ENCODE results near the gene ZBTB32. TPM values are rescaled to one million over a fixed set of nuclear protein-coding genes. Genes with fewer than 3 reads are reported as not detected.
"Not testable (repeated sequence)": the region's sequence is repeated elsewhere in the genome, so short reads cannot be mapped to it uniquely, and the experiment has no call there.

The ZBTB32 gene
- total RNA-seq, 1 experiment from 2014 or later = 0.17 TPM

DNA sequence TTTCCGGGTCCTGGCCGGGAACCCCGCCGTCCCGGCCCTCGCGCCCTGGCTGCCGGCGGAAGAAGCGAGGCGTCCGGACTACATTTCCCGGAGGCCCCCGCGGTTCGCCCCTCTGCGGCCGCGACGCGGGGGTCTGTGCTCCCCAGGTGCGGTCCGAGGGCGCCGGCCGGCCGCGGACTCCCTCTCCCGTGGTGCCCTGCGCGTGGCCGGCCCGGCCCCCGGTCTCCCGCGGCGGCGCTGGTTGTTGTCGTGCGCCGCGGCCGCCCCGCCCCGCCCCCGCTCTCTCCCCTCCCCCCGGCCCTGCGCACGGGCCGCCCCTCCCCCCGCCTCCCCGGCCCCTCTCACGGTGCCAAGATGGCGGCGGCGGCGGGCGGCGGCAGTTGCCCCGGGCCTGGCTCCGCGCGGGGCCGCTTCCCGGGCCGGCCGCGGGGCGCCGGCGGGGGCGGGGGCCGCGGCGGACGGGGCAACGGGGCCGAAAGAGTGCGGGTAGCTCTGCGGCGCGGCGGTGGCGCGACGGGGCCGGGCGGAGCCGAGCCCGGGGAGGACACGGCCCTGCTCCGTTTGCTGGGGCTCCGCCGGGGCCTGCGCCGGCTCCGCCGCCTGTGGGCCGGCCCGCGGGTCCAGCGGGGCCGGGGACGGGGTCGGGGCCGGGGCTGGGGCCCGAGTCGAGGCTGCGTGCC lies 13.4 kb downstream of the ZBTB32 start, which contains the start of gene KMT2B:
KMT2B (plus strand) TSS at position 339 of the 680 bp plus-strand sequence; CDS start at position 355, 16 bp downstream.
- in situ Hi-C loops (cut with HindIII; ENCODE audit: low sequenced_read_pairs) = no loop called here

DNA sequence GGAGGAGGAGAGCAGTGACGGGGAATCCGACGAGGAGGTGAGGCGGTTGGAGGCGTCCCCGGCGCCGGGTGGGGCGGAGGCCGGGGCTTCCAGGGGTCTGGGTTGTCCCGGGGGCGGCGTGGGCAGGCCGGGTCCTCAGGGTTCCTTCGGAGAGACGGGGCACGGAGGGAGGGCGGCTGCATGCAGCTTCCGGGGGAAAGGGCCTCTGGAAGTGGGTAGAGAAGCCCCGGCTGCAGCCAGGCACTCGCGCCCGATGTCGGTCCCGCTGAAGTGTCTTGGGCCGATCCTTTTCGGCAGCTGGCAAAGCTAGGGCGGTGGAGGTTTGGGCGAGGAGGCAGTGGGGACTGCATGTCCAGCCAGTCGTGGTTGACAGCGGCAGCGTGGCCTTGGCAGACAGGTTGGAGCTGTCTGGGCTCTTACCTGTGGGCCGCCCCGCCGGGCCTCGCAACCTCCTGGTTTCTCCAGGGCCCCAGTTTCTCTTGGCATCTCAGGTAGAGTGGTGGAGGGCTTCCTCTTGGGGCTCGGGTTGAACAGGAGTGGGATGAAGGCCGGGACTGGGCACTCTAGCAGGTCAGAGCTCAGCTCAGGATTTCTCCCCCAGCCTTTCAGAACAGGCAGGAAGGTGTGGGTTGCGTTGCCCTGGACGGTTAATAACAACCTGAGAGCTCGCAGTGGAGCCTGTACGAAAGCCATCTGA lies 14.1 kb downstream of the ZBTB32 start:
- in situ Hi-C loops (cut with HindIII; ENCODE audit: low sequenced_read_pairs) = no loop called here
- DNase-seq (ENCODE audit: low spot score) = no peak

More for the DNA sequence above, 13.4 kb downstream of the ZBTB32 start, which contains the start of gene KMT2B:
- no peak for DNase-seq (ENCODE audit: low spot score)

DNA sequence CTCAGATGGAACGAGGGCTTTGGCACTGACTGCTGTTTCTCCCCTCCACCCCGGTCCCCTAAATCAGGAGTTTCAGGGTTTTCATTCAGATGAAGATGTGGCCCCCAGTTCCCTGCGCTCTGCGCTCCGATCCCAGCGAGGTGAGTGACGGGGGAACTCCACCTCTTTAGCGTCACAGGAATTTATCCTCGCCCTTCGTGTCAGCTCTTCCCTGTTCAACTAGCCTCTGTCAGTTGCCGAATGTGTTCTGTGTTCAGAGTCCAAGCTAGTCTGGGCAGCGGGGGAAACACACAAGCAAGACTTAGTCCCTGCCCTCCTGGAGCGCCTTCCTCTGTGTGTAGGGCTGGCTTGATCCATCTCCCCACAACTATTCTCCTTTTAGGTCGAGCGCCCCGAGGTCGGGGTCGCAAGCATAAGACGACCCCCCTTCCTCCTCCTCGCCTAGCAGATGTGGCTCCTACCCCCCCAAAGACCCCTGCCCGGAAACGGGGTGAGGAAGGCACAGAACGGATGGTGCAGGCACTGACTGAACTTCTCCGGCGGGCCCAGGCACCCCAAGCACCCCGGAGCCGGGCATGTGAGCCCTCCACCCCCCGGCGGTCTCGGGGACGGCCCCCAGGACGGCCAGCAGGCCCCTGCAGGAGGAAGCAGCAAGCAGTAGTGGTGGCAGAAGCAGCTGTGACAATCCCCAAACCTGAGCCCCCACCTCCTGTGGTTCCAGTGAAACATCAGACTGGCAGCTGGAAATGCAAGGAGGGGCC lies 15.2 kb downstream of the ZBTB32 start:
- in situ Hi-C loops (cut with HindIII; ENCODE audit: low sequenced_read_pairs) = no loop called here
- DNase-seq (ENCODE audit: low spot score) = no peak

DNA sequence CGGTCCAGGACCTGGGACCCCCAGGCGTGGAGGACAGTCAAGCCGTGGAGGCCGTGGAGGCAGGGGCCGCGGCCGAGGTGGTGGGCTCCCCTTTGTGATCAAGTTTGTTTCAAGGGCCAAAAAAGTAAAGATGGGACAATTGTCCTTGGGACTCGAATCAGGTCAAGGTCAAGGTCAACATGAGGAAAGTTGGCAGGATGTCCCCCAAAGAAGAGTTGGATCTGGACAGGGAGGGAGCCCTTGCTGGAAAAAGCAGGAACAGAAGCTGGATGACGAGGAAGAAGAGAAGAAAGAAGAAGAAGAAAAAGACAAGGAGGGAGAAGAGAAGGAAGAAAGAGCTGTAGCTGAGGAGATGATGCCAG lies 15.8 kb downstream of the ZBTB32 start:
- in situ Hi-C loops (cut with HindIII; ENCODE audit: low sequenced_read_pairs) = no loop called here
- no peak for DNase-seq (ENCODE audit: low spot score)

DNA sequence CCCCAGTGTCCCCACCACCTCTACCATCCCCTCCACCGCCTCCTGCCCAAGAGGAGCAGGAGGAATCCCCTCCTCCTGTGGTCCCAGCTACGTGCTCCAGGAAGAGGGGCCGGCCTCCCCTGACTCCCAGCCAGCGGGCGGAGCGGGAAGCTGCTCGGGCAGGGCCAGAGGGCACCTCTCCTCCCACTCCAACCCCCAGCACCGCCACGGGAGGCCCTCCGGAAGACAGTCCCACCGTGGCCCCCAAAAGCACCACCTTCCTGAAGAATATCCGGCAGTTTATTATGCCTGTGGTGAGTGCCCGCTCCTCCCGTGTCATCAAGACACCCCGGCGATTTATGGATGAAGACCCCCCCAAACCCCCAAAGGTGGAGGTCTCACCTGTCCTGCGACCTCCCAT lies 16.3 kb downstream of the ZBTB32 start:
- DNase-seq (ENCODE audit: low spot score) = no peak
- in situ Hi-C loops (cut with HindIII; ENCODE audit: low sequenced_read_pairs) = no loop called here

DNA sequence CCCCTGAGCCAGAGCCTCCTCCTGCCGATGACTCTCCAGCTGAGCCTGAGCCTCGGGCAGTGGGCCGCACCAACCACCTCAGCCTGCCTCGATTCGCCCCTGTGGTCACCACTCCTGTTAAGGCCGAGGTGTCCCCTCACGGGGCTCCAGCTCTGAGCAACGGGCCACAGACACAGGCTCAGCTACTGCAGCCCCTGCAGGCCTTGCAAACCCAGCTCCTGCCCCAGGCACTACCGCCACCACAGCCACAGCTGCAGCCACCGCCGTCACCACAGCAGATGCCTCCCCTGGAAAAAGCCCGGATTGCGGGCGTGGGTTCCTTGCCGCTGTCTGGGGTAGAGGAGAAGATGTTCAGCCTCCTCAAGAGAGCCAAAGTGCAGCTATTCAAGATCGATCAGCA lies 17.0 kb downstream of the ZBTB32 start:
- no peak for DNase-seq (ENCODE audit: low spot score)
- in situ Hi-C loops (cut with HindIII; ENCODE audit: low sequenced_read_pairs) = no loop called here

DNA sequence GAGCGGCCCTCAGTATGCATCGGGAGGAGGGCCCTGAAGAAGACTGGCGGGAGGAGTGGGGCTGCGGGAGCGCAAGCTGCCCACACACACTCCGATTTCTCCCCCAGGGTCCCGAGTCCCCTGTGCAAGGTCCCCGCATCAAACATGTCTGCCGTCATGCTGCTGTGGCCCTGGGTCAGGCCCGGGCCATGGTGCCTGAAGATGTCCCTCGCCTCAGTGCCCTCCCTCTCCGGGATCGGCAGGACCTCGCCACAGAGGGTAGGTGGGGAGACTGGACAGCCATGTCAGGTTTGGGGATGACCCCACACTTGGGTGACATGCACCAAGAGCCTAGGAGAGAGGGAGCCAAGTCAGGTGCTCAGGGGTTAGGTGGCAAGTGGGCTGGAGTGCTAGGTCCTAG lies 18.1 kb downstream of the ZBTB32 start:
- in situ Hi-C loops (cut with HindIII; ENCODE audit: low sequenced_read_pairs) = no loop called here
- DNase-seq (ENCODE audit: low spot score) = no peak

DNA sequence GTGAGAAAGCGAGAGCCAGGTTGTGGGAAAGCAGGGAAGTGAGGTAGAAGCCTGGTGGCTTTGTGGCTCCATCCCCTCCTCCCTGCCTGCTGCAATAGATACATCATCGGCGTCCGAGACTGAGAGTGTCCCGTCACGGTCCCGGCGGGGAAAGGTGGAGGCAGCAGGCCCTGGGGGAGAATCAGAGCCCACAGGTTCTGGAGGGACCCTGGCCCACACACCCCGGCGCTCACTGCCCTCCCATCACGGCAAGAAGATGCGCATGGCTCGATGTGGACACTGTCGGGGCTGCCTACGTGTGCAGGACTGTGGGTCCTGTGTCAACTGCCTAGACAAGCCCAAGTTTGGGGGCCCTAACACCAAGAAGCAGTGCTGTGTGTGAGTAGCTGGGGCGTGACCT lies 18.5 kb downstream of the ZBTB32 start:
- in situ Hi-C loops (cut with HindIII; ENCODE audit: low sequenced_read_pairs) = no loop called here
- no peak for DNase-seq (ENCODE audit: low spot score)

DNA sequence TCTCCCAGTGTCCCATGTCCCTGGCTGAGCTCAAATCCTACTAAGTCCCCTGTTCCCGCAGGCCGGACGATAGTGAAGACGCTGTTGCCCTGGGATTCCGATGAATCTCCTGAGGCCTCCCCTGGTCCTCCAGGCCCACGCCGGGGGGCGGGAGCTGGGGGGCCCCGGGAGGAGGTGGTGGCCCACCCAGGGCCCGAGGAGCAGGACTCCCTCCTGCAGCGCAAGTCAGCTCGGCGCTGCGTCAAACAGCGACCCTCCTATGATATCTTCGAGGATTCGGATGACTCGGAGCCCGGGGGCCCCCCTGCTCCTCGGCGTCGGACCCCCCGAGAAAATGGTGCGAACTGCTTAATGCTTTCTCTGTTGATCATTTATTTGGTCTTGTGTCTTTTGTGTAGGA lies 19.3 kb downstream of the ZBTB32 start:
- DNase-seq (ENCODE audit: low spot score) = no peak
- in situ Hi-C loops (cut with HindIII; ENCODE audit: low sequenced_read_pairs) = no loop called here

DNA sequence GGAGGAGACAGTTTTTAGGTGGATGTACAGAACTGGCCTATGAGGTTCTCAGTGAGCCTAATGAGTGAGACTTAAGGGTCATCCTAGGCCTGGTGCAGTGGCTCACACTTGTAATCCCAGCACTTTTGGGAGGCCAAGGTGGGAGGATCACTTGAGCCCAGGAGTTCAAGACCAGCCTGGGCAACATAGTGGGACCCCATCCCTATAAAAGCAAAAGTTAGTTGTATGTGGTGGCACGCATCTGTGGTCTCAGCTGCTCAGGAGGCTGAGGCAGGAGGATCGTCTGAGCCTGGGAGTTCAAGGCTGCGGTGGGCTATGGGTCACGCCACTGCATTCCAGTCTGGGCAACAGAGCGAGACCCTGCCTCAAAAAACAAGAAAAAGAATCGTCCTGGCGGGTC lies 19.8 kb downstream of the ZBTB32 start:
- in situ Hi-C loops (cut with HindIII; ENCODE audit: low sequenced_read_pairs); DNase-seq (ENCODE audit: low spot score): not testable (repeated sequence)

DNA sequence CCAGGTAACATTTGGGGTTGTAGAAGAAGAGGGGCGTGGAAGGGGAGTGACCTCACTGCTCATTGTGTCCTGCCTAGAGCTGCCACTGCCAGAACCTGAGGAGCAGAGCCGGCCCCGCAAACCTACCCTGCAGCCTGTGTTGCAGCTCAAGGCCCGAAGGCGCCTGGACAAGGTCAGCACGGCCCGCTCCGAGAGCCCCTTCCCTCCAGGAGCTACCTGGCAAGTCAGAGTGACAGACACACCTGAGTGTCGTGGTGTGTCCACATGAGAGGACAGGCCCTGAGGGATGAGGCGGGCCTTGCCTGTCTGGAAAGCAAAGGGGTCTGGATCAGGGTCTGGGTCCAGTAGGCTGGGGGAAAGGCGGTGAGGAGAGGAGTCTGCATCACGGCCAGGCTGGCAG lies 20.2 kb downstream of the ZBTB32 start:
- no peak for DNase-seq (ENCODE audit: low spot score)
- in situ Hi-C loops (cut with HindIII; ENCODE audit: low sequenced_read_pairs) = no loop called here

DNA sequence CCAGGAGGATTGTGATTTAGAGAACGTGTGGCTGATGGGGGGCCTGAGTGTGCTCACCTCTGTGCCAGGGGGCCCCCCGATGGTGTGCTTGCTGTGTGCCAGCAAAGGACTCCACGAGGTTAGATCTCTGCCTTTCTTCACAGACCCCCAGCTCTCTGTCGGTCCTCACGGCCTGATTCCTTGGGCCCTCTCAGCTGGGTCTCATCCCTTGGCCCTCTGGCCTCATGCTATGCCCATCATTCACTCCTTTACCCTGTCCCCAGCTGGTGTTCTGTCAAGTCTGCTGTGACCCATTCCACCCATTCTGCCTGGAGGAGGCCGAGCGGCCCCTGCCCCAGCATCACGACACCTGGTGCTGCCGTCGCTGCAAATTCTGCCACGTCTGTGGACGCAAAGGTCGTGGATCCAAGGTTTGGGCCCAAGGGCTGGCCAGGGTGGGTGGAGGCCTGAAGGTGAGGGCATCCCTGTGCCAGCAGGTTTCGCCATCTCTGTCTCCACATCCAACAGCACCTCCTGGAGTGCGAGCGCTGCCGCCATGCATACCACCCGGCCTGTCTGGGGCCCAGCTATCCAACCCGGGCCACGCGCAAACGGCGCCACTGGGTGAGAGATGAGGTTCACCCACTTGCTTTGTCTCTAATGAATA lies 21.0 kb downstream of the ZBTB32 start:
- DNase-seq (ENCODE audit: low spot score) = no peak
- in situ Hi-C loops (cut with HindIII; ENCODE audit: low sequenced_read_pairs) = no loop called here

DNA sequence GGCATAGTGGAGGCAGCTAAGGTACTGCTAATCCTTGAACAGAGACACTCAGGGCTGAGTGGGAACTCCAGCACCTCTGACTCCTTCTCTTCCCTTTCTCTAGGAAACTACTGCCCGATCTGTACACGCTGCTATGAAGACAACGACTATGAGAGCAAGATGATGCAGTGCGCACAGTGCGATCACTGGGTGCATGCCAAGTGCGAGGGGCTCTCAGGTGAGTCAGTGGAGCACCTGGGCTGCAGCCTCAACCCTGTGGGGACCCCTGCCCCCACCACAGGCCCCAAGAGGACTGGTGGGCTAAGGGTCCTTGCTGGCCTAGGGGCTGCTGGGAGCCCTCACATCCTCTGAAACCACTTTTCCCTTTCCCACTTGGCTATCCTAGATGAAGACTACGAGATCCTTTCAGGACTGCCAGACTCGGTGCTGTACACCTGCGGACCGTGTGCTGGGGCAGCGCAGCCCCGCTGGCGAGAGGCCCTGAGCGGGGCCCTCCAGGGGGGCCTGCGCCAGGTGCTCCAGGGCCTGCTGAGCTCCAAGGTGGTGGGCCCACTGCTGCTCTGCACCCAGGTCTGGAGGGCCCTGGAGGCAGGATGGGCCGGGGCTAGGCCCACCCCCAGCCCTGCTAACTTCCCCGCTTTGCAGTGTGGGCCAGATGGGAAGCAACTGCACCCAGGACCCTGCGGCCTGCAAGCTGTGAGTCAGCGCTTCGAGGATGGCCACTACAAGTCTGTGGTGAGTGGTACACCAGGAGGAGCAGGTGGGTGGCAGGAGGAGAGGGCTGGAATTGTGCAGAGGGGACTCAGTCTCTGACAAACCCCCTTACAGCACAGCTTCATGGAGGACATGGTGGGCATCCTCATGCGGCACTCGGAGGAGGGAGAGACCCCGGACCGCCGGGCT lies 22.9 kb downstream of the ZBTB32 start:
- in situ Hi-C loops (cut with HindIII; ENCODE audit: low sequenced_read_pairs) = no loop called here
- DNase-seq (ENCODE audit: low spot score) = no peak

DNA sequence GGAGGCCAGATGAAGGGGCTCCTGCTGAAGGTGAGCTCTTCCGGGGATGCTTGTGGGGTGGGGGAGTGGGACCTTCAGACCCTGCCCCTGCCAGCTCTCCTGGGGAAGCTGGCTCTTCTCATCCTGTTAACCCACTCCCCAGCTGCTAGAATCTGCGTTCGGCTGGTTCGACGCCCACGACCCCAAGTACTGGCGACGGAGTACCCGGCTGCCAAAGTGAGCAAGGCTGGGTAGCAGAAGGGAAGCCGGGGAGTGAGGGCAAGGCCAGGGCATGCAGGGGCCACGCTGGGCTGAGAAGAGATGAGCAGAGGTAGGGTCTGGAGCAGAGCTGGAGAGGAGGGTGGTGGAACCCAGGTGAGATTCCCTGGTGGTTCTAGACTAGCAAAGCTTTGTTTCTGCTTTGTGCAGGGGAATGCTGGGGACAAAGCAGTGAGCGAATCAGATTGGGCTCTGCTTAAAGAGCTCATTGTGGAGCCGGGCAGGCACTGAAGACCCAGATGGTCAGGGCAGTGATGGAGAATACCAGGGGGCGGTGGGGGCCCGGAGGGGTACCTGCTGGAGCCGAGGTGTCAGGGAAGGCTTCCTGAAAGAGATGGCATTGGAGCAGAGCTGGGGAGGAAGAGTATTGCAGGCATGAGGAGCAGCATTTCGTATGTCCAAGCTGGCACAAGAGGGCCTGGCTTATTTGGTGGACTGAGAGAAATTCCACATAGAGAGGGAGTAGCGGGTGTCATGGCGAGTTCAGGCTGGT lies 23.8 kb downstream of the ZBTB32 start:
- DNase-seq (ENCODE audit: low spot score) = no peak
- in situ Hi-C loops (cut with HindIII; ENCODE audit: low sequenced_read_pairs) = no loop called here

DNA sequence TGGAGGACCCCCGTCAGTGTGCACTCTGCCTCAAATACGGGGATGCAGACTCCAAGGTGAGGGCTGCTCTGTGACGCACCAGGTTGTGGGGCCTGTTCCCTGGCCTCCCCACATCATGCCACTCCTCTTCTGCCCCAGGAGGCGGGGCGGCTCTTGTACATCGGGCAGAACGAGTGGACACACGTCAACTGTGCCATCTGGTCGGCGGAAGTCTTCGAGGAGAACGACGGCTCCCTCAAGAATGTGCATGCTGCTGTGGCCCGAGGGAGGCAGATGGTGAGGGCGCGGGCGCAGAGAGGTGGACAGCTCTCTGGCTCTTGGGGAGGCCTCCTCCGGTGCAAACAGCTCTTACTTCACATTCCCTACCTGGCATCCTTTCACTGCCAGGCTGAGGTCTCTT lies 24.7 kb downstream of the ZBTB32 start:
- in situ Hi-C loops (cut with HindIII; ENCODE audit: low sequenced_read_pairs) = no loop called here
- DNase-seq (ENCODE audit: low spot score) = no peak

DNA sequence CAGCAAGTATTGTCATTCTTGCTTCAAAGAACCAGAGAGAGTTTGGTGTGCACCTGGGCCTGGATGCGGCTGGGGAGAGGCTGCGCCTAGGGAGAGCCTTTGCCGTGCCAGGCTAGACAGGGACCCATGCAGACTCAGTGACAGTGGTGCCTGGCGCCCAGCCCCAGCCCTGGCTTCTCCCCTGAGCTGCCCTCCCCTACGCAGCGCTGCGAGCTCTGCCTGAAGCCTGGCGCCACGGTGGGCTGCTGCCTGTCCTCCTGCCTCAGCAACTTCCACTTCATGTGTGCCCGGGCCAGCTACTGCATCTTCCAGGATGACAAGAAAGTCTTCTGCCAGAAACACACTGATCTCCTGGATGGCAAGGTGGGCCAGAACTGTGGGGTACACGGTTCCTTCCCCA lies 25.4 kb downstream of the ZBTB32 start:
- no peak for DNase-seq (ENCODE audit: low spot score)
- in situ Hi-C loops (cut with HindIII; ENCODE audit: low sequenced_read_pairs) = no loop called here

DNA sequence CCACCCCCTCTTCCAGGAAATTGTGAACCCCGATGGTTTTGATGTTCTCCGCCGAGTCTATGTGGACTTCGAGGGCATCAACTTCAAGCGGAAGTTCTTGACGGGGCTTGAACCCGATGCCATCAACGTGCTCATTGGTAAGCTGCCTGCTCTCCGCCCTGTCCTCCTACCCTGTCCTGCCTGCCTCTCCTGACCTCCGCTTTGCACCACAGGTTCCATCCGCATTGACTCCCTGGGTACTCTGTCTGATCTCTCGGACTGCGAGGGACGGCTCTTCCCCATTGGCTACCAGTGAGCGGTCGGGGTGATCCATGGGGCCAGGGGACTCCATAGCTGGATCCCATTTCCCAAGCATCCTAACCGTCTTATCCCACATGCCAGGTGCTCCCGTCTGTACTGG lies 26.0 kb downstream of the ZBTB32 start:
- in situ Hi-C loops (cut with HindIII; ENCODE audit: low sequenced_read_pairs) = no loop called here
- no peak for DNase-seq (ENCODE audit: low spot score)

DNA sequence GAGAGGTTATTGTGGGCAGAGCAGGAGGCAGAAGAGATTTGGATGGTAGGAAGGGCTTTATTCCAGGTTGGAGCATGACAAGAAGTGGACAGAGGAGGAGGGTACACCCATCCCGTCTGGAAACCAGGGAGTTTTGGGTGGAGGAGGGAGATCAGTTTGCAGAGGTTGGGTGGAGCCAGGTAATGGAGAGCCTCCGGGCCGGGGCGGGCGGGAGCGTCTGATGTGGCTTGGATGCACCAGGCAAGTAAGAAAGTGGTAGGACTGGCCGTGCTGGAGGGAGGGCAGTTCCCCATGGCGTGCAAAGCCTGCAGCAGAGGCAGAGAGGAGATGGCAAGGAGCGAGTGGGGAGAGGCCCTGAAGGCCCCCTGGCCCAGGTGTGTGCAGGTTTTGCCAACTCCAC lies 27.0 kb downstream of the ZBTB32 start:
- in situ Hi-C loops (cut with HindIII; ENCODE audit: low sequenced_read_pairs) = no loop called here
- DNase-seq (ENCODE audit: low spot score) = no peak
